GM21825 (cell line): ENCODE data around the gene ULBP3.

ENCODE experiments used
- ATAC-seq: cut with Tn5 transposase; IDR thresholded peaks from one replicate; pipeline ENCODE4 v1.9.1; 2021; ENCODE audit warnings: mild to moderate bottlenecking, moderate library complexity; ENCODE audit not compliant: unreplicated experiment

ULBP3 gene

GRCh38 chr6:150068720-150069648 is at the start of gene ULBP3:
TSS of gene ULBP3 (minus strand) at chr6:150069121. CDS start at chr6:150069066, 55 bp downstream.
- peak; percentile 75 for ATAC-seq

DNA sequence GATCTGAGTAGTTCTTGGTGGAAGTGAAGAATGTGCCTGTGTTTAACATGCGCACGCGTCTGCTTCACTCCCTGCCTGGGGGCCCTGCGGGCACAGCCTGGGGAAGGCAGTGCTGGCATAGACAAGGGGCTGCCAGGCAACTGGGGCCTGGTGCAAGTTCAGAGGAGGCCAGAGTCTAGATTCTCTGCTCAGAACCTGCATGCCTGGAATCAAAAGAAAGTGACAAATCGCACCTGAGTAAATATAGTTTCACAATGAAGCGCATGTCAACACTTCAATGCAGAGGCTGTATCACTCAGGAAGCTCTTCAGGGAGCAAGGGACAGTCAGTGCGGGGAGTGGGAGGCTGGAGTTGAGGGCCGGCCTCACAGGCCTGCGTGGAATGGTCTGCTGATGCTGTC is 49.7 kb upstream of the ULBP3 start:
- ATAC-seq, result no peak

- ATAC-seq, result no peak
Observed at GRCh38 chr6:150118203-150118602, 49.3 kb upstream of the ULBP3 start.

DNA sequence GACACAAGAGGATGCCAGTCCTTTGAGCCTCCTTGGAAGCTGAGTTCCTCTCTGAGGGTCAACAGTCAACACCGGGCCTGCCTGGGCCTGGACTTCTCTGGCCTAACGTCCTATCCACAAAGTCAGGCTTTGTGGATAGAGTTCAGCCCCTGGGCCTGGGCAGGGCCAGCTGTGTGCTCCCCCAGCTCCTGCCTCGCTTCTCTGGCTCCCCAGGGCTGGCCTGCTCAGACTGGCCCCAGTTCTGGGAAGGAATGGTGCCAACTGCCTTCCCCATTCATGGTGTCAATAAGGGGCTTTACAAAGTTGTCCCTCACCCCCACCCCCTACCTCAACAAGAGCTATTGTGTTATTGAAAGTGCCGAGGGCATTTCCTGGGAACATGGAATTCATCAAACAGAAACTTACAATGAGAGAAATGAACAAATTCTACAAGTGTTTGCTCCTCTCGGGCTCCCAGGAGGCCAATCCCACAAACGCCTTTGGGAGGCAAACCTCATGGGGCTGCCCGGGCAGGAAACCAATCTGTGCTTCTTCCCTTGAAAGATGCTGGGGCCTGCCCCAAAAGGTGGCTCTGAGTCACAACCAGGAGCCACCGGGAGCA is 47.4 kb upstream of the ULBP3 start:
- no peak for ATAC-seq

GRCh38 chr6:150115769-150116168 is 46.8 kb upstream of the ULBP3 start:
- ATAC-seq, result no peak

GRCh38 chr6:150112233-150112632 is 43.3 kb upstream of the ULBP3 start:
- ATAC-seq, result no peak

- no peak for ATAC-seq
Observed at GRCh38 chr6:150102750-150103270, 33.9 kb upstream of the ULBP3 start.

DNA sequence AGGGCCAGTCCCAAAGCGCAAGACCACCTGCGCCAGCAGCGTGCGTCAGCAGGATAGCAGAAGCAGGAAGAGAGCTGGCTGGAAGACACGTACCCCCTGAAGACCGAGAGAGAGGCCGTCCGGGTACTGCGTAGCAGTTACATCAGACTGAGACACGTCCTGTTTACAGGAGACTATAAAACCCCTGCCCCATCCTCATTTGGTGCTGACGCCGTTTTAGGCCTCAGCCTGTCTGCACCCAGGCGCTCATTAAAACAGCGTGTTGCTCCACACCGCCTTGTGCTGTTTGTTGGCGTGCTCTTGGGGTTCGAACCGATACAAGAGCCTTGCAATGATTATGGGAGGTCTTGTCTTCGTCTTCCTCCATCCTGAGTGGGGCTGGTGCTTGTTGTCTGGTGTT is 31.8 kb upstream of the ULBP3 start:
- no peak for ATAC-seq

DNA sequence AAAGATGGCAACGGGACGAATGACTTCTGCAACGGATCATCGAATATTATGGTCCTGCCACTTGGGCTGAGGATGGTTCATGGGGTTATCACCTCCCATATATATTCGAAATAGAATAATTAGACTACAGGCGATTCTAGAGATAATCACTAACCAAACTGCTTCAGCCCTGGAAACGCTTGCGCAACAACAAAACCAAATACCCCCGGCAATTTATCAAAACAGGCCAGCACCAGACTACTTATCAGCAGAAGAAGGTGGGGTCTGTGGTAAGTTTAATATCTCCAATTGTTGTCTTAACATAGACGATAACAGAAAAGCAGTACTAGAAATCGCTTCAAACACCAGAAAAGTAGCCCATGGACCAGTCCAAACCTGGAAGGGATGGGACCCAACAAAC is 31.0 kb upstream of the ULBP3 start:
- no peak for ATAC-seq

DNA sequence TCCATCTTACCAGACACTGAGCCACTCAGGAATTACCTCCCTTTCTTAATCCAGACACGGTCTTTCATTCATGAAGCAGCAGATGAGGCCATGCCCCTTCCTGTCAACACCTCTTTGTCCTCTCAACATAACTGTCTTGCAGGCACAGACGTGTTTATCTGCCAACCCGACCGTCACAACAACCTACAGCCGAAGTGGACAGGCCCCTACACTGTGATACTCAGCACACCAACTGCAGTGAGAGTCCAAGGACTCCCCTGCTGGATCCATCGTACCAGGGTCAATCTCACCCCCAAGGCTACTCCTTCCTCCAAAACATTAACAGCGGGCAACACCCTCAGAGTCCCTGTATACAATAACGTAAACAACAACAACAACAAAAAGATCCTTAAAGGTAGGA is 30.6 kb upstream of the ULBP3 start:
- no peak for ATAC-seq

DNA sequence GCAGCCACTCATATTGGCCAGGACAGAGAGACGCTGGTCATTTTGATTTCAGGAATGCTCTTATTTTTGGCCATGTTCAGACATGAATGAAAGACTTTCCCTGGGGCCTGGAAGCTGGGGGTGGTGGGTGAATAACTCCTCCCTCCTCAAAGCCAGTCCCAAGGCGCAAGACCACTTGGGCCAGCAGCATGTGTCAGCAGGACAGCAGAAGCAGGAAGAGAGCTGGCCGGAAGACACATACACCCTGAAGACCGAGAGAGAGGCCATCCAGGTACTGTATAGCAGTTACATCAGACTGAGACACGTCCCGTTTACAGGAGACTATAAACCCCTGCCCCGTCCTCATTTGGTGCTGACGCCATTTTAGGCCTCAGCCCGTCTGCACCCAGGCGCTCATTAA is 29.2 kb upstream of the ULBP3 start:
- ATAC-seq, result no peak

GRCh38 chr6:150093397-150093796 is 24.5 kb upstream of the ULBP3 start:
- ATAC-seq, result no peak

DNA sequence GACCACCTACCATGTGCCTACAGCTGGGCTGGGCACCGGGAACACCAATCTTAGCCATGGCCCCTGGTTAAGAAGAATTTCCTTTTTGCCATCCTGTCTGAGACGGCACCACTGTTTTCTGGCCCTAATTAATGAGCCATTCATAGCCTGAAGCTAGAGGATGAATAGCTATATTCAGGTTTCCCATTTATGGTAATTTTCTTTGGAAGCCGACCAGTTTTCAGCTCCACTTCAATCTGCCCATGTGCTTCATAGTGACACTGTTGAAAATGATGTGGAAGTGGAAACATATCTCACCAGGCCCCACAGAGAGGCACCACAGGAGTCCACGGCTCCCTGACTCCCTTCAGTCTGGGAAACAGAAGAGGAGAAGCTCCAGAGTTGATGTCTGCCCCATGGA is 22.6 kb upstream of the ULBP3 start:
- no peak for ATAC-seq

DNA sequence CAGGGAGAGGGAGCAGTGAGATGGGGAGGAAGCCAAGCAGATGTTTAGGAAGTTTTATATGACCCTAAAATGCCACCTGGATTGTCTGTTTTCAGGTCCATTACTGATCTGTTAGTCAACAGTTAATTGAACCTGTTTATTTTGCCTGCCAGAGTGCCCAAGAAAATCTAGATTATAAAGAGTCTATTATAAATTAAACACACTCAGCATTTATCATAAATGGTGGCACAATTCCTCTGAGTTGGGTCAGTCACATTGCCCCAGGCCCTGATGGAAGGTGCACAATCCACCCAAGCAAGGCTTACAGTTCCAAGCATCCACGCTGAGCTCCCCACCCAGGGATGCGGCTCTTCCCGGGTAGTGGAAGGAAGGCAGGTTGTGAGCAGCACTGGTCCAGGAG is 21.4 kb upstream of the ULBP3 start:
- ATAC-seq, result no peak

DNA sequence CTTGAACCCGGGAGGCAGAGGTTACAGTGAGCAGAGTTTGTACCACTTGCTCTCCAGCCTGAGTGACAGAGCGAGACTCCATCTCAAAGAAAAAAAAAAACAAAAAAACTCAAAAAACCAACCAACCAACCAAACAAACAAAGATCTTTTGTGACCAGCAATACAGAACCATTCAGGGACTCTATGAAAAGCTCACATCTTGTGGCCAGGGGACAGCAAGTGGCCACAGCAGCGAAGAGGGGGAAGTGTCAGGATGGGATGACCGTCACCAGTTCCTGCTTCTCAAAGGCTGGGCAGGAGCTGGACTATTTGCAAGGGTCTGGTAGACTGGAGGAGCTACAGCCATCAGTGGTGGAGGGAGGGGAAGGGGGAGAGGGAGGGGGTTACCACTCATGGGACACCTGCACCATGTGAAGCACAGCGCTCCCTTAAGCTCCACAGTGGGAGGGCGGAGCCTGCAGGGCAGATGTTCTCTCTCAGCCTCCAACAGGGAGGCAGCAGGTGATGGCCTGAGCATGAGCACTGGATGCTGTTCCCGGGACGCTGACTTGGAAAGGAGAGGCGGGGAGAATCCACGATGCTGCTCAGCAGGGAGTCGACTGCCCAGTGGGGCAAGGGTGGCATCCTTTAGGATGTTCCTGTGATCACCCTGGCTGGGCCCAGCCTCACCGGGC is 19.7 kb upstream of the ULBP3 start:
- no peak for ATAC-seq

- no peak for ATAC-seq
Observed at GRCh38 chr6:150087336-150087735, 18.4 kb upstream of the ULBP3 start.

DNA sequence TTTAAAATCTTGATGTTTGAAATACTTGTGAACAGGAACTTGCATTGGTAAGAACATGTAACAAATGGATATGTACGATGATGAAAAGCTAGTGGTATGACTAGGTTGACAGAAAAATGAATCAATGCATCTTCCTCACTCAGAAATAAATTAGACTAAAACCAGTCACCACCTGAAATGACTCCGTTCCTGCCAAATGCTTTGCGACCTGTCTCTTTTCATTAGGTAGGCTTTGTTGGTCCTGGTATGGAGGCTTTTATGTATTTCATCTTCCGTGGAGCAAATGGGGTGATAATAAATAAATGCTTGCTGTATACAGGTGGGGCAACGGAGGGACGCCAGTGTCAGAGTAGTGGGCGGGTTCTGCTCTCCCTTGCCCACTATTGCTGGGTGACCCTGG is 17.1 kb upstream of the ULBP3 start:
- no peak for ATAC-seq

DNA sequence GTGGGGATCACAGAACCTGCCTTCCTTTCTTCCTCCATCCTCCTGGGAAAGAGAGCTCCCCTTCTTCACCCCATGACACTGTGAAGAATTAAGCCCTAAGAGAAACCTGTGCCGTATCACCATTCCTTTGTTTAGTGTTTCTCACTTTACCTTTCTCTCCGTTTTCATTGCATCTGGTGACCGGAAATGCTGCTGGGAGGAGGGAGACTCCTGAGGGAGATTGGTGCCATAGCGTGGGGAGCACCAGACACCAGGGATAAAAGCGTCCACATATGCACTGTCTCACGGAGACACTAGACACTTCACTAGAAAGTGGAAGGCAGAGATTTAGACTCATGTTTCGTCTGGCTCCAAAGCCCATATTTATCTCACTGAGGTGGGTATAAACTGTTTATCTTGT is 15.5 kb upstream of the ULBP3 start:
- ATAC-seq, result no peak

DNA sequence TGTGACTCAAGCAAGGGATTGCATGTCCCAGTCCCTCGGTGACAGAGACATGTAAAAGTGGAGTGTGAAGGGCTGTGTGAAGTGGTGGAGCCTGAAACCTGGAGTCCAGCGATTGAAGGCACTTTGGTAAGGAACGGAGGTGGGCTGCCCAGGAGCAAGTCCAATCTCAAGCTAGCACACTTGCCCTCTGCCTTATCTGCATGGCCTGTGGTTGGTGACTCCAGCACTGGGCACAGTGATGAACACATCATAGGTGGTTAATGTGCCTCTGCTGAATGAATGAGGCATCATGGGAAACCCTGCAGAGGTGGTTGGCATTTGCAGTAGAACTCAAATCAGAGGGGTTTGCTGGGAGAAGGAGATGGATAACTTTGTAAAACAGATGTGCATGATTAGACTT is 14.9 kb upstream of the ULBP3 start:
- no peak for ATAC-seq

GRCh38 chr6:150081702-150082101 is 12.8 kb upstream of the ULBP3 start:
- ATAC-seq, result no peak

DNA sequence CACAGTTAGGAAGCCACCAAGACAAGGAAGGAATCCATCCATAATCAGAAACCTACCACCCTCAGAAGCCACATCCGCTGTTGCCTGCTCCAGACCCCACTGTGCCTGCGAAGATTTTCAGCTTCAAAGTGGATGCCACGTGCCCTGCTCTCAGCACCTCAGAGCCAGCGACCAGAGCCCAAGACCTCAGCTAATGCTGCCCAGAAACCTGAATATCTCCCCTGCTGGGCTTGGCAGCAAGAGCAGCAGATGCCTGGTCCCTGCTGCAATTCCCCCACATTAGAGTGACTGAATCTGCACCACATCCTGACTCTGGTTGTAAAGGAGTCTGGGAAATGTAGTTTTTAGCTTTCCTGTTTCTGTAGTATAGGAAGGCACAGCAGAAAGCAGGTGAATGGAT is 10.7 kb upstream of the ULBP3 start:
- ATAC-seq, result no peak

- ATAC-seq, result no peak
Observed at GRCh38 chr6:150078788-150079187, 9.9 kb upstream of the ULBP3 start.
